CD4-positive, alpha-beta T cell treated with Interleukin-4 for 1 hour (primary cell): ENCODE results near the gene MGMT.

Experiments
- DNase-seq, 2 donors: peaks; one replicate each; pipeline ENCODE4 v3.0.0-alpha.2; 2020 to 2022

The MGMT gene

DNA sequence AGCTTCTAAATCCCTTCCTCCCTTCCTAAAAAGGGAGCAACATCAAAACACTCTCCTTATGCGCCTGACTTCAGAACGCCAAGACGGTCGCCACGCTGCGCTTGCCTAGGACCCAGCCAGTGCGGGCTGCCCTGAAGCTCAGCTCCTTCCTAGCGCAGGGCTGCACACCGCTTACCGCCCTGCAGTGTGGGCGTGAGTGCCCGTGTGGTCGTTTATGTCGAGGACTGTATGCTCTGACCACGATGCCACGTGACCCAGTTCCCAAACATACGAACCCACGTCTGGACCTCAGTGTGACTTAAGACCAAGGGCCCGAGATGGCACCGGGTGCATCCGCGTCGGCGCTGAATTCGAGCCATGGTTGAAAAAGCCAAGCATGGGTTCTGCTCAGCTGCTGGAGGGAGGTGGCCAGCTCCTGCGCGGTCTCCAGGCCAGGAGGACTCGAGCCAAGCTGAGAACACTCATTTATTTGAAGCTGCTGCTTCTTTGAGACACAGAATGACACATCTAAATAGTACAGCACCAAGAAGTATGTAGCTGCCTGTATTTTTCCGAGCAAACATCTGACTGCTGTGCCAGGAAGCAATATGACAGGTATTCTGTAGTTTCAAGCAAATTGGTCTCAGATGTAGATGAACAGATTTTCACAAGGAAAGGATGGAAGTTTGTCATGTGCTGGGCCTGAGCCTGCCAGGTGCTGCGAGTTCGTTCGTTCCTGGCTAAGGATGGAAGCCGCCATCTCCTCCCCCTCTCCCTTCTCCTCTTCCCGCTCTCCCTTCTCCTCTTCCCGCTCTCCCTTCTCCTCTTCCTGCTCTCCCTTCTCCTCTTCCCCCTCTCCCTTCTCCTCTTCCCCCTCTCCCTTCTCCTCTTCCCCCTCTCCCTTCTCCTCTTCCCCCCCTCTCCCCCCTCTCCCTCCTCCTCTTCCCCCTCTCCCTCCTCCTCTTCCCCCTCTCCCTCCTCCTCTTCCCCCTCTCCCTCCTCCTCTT lies 312.4 kb downstream of the MGMT start:
- no peak for DNase-seq

- DNase-seq: no peak
These were observed 313.2 kb downstream of the MGMT start for GRCh38 chr10:129780198-129780597.

- no peak for DNase-seq
These were observed 314.1 kb downstream of the MGMT start for GRCh38 chr10:129780901-129781795.

DNA sequence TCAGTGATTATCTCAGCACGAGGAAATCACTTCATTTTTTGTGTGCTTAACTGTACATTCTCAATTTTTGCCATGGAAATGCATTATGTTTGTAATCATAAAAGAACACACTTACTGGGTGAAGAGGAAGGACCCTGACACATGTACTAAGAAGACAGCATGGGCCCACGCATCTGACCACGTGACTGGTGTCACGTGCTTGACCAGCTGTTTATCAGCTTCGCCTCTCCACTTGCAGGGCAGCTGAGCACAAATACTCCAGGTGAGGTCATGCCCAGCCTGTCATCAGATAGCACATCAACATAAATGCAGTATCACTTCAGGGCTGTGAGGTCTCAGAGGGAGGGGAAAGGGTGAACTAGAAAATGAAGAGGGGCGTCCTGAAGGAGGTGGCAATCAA lies 317.2 kb downstream of the MGMT start:
- DNase-seq: no peak

- no peak for DNase-seq
These were observed 317.9 kb downstream of the MGMT start for GRCh38 chr10:129784891-129785290.

DNA sequence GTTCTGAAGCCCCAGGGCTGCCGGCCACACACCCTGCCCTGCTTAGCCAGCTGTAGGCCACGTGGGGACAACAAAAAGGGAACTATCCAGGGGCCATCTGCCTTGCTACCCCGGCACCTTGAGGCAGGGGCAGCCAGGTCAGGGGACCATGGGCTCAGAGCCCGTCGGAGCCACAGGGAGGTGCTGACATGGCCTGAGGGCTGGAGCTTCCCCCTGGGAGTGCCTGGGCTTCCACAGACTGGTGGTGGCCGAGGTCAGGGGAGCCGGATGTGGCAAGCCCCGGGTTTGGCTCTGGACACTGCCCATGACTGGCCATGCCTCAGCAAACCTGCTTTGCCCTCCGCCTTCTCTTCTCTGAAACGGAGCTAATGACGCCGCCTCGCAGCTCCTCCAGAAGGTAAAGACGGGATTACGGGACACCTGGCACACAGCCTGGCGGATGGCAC lies 318.5 kb downstream of the MGMT start:
- no peak for DNase-seq

DNA sequence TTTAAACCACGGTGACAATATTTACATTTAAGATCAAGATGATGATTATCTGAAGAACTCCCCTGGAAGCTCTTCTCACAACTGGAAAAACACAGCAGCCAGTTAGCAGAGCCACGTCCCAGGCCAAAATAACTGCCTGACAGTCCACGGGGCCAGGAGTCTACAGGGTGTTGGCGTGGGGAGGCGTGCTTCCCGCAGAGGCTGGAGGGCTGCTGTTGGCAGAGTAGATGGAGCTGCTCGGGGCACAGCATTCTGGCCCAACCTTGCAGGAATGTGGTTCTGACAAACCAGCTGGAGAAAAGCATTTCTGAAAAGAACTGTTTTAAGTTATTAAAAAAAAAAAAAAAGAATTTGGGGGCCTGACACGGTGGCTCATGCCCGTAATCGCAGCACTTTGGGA lies 319.2 kb downstream of the MGMT start:
- no peak for DNase-seq

GRCh38 chr10:129787557-129787956 lies 320.5 kb downstream of the MGMT start:
- no peak for DNase-seq

- no peak for DNase-seq
These were observed 321.2 kb downstream of the MGMT start for GRCh38 chr10:129788215-129788614.

GRCh38 chr10:129790715-129791446 lies 323.8 kb downstream of the MGMT start:
- no peak for DNase-seq

DNA sequence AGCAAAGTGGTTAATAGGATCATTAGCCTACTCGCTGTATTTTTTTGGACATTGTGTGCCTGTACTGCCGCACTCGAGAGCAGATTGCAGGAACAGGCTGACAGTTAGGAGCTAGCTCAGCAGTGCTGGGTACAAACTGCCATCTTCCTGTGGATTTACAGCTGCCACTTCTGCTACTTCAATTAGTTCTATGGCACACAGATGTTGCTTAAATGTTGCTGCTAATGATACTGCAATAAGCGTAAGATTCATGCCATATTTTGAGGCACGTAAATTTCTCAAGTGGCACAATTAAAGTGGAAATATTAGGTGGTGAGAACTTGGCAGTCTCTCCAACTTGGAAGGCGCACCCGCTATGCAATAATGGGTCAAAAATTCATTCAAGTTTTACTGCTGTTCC lies 325.1 kb downstream of the MGMT start:
- DNase-seq: no peak

DNA sequence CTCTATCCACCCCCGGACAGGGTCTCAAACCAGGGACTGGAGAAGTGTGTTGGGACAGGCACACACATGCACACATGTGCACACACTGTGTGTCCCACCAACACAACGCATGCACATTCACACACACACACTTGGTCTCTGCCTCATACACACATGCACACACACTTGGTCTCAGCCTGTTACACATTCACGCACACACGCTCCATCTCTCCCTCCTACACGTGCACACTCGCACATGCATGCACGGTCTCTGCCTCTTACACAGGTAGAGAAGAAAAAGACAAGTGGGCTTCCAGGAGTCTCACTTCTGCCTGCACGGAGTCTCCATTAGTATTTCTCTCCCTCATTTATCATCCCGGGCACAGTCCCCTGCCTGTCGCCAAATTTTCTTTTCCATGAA lies 325.8 kb downstream of the MGMT start:
- DNase-seq: no peak

GRCh38 chr10:129793479-129793878 lies 326.4 kb downstream of the MGMT start:
- DNase-seq: no peak

- no peak for DNase-seq
These were observed 327.0 kb downstream of the MGMT start for GRCh38 chr10:129793996-129794395.

GRCh38 chr10:129796710-129797420 lies 329.8 kb downstream of the MGMT start:
- no peak for DNase-seq

DNA sequence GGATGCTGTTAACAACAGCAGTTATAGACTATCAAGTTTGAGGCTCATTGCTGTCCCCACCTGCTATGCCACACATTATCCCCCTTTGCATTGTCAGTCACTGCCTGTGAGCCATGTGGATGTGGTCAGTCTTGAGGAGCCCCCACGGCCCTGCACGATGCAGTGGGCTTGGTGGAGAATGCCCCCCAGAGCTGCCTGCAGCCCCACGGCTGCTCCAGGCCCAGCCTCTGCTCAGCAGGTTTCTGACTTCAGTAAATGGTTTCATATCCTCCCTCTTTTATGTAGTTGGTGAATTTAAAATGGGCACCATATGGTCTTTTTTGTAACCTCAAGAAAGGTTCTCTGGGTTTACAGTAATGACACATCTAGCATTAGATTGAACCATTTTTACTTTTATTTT lies 332.9 kb downstream of the MGMT start:
- DNase-seq: no peak

DNA sequence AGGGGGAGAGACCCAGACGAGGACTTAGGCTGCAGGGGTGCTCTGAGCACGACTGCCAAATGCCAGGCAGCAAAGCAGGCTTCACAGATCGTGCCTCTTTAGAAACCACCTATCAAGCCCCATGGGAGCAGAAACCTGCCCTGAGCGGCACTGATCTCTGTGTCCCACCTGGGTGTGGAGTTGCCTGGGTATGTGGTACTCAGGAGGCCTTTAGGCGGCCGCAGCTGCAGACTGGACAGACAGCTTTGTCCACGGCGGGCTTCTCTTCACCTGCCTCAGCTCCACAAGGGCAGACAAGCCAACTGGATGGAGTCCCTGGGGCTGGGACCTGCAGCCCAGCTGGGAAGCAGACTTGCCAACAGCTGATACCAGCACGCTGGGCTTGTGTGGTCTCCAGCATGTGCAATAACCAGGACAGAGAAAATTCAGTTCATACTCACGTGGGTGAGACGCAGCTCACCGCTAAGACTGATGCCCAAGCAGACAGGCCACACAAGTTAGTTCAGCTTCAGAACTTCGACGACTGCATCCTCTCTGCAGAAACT lies 333.8 kb downstream of the MGMT start:
- no peak for DNase-seq

DNA sequence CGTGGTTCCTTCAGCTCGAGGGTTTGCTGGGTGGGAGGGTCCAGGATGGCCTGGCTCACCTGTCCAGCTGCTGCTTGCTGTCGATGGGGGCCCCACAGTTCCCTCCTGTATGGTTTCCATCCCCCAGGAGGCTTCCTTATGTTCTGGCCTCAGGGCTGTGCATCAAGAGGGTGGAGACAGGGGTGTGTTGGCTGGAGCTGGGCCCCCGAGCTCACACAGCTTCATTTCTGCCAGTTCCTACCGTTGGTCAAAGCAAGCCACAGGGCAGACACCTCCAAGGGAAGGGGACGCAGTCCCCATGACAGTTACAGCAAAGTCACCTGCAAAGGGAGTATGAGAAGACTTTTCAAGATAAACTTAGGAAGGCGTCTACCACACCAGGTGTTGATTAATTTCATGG lies 340.2 kb downstream of the MGMT start:
- DNase-seq: no peak

DNA sequence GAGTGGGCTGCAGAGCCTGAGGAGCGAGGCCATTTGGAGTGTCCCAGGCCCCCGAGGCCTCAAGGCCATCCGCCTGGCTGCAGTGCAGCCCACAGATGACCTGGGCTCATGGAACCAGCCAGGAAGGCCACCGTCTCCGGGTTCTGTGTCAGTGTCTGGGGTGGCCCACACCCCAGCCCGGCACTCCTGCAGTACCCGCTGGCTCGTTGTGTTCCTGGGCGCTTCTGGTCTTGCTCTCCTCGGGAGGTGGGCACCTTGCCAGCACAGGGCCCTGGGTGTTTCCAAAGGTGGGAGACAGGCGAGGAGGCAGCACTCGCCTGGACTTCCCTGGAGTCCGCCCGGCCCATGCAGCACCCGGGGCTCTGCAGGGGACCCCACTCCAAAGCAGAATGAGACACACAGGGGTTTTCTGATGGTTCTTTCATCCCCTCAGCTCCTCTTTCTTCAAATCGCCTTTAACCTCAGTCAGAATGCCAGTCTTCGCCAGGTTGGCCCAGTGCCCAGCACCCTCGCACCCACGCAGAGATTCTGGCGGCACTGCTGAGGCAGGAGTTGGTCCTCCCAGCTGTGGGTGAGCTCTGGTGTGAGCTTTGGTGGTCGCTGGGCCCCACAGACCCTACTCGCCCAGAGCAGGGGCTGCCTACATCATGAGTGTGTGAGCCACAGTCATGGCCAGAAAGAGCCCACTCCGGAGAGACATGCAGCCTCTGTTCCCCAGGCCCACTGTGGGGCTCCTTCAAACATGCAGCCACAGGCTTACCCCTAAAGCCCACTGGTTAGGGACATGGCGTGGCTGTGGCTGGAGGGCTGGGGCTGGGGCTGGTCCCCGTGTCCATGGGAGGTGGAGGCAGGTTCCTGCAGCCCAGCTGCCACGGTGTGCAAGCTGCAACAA lies 341.3 kb downstream of the MGMT start:
- DNase-seq: no peak

DNA sequence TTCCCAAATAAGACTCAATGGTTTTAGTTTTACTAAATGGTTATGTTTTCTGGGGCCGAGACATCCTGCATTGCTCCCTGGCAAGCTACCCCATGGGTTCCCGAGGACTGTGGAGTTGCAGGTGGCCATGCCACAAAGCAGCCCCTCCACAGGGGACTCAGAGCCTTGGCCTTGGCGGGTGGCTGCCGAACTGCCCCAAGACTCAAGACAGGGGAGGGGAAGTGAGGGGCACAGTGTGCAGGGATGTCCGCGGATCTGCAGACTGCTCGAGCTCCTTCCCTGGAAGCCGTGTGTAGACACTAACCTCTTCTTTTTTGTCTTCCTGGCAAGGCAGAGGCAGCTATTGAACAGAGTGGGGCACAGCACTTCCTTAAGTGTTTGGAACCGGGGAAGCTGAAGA lies 342.4 kb downstream of the MGMT start:
- no peak for DNase-seq

GRCh38 chr10:129809841-129810240 lies 342.8 kb downstream of the MGMT start:
- no peak for DNase-seq
